Peyer's patch (tissue), 4 donors: ENCODE results near the gene CENPX. TPM values are rescaled to one million over a fixed set of nuclear protein-coding genes. Genes with fewer than 3 reads are reported as not detected.
A peak's percentile ranks its signal among the peaks of the same experiment; 100 is the strongest.
"Not testable (repeated sequence)": the region's sequence is repeated elsewhere in the genome, so short reads cannot be mapped to it uniquely, and the experiment has no call there.

Experiments used
- DNase-seq, 3 donors: peaks; one replicate each; pipeline ENCODE4 v3.0.0-alpha.2; 2017 to 2019
- H3K27ac ChIP-seq, 4 donors: fragments of 200-600 bp; sonication (generic); one replicate each; pipeline ENCODE4 v1.5.1; 2016 to 2019
- H3K27me3 ChIP-seq, 2 donors: fragments of 200-600 bp; sonication (generic); one replicate each; pipeline ENCODE4 v1.5.1; 2019
- H3K36me3 ChIP-seq, 3 donors: fragments of 200-600 bp; sonication (generic); one replicate each; pipeline ENCODE4 v1.5.1; 2016 to 2019
- H3K4me1 ChIP-seq, 4 donors: fragments of 200-600 bp; sonication (generic); one replicate each; pipeline ENCODE4 v1.5.1; 2016 to 2019
- H3K4me3 ChIP-seq, 4 donors: fragments of 200-600 bp; sonication (generic); 1 replicate in 3 of 4; 2 replicates in 1 of 4; pipeline ENCODE4 v1.5.1; 2016 to 2019; ENCODE audit warnings: mild to moderate bottlenecking in 1 of 4
- H3K9me3 ChIP-seq, 4 donors: fragments of 200-600 bp; sonication (generic); one replicate each; pipeline ENCODE4 v1.5.1; 2016 to 2019; ENCODE audit warnings: mild to moderate bottlenecking in 1 of 4
- CTCF ChIP-seq, 6 experiments: fragments of 450-650 bp in 4 of 6; fragments of 200-600 bp in 2 of 6; sonication (generic) in 1 of 6; IDR thresholded peaks; one replicate each; pipeline ENCODE4 v1.5.1; 2017 to 2019; ENCODE audit warnings: antibody characterized with exemption in 6 of 6, mild to moderate bottlenecking in 3 of 6, moderate library complexity in 1 of 6
- POLR2A ChIP-seq, 2 donors: fragments of 450-650 bp; IDR thresholded peaks; one replicate each; pipeline ENCODE4 v1.5.1; 2017; ENCODE audit warnings: antibody characterized with exemption in 2 of 2, mild to moderate bottlenecking in 2 of 2, moderate library complexity in 2 of 2
- total RNA-seq, 4 donors: library from RNA; depleted of rRNA; stranded (reverse); fragments of >200 nt; gene quantifications; one replicate each; pipeline ENCODE4 v1.1.0, GENCODE V29; 2016

CENPX gene
- total RNA-seq, 4 donors from 2014 or later = 49.1 to 123 (median 91.8) TPM

GRCh38 chr17:82041144-82041814 is 18.6 kb upstream of the CENPX start:
- TF ChIP-seq CTCF (IDR thresholded peaks at IDR 0.05) = no peak
- TF ChIP-seq POLR2A (IDR thresholded peaks at IDR 0.05) = no peak

GRCh38 chr17:82039695-82040299 is 17.1 kb upstream of the CENPX start:
- no peak overlapping the region for H3K27ac ChIP-seq
- DNase-seq = no peak

More at GRCh38 chr17:82041144-82041814, 18.6 kb upstream of the CENPX start:
- H3K36me3 ChIP-seq = no peaks in the 10 kb centered on the region
- H3K4me1 ChIP-seq = peaks cover 0 to 10% (median 9%) of the 10 kb centered on the region in 4 donors
- H3K27ac ChIP-seq = no peak overlapping the region
- no peak overlapping the region for H3K4me3 ChIP-seq
- H3K27me3 ChIP-seq = no peaks in the 10 kb centered on the region
- DNase-seq = no peak
- H3K9me3 ChIP-seq = no peaks in the 10 kb centered on the region

GRCh38 chr17:82038796-82039409 is 16.2 kb upstream of the CENPX start:
- H3K9me3 ChIP-seq, H3K4me3 ChIP-seq, H3K27ac ChIP-seq, H3K27me3 ChIP-seq, H3K36me3 ChIP-seq, DNase-seq: not testable (repeated sequence)
- peaks cover 0 to 17% (median 12%) of the 10 kb centered on the region in 4 donors for H3K4me1 ChIP-seq

More at GRCh38 chr17:82039695-82040299, 17.1 kb upstream of the CENPX start:
- TF ChIP-seq POLR2A (IDR thresholded peaks at IDR 0.05) (no peak), CTCF (IDR thresholded peaks at IDR 0.05) (no peak)
- no peaks in the 10 kb centered on the region for H3K27me3 ChIP-seq
- no peaks in the 10 kb centered on the region for H3K9me3 ChIP-seq
- H3K4me1 ChIP-seq = peaks cover 0 to 17% (median 12%) of the 10 kb centered on the region in 4 donors
- H3K4me3 ChIP-seq = no peak overlapping the region
- no peaks in the 10 kb centered on the region for H3K36me3 ChIP-seq

- no peaks in the 10 kb centered on the region for H3K9me3 ChIP-seq
- DNase-seq = no peak
- H3K4me3 ChIP-seq = peak overlapping the region; percentile 60 to 85 (median 74)
- TF ChIP-seq CTCF (IDR thresholded peaks at IDR 0.05) = no peak
- TF ChIP-seq POLR2A (IDR thresholded peaks at IDR 0.05) = no peak
- peak overlapping the region; percentile 93 to 100 (median 96) for H3K27ac ChIP-seq
- H3K4me1 ChIP-seq = peaks cover 0 to 17% (median 12%) of the 10 kb centered on the region in 4 donors
- no peaks in the 10 kb centered on the region for H3K36me3 ChIP-seq
- no peaks in the 10 kb centered on the region for H3K27me3 ChIP-seq
These were observed 15.2 kb upstream of the CENPX start for GRCh38 chr17:82037889-82038195.

GRCh38 chr17:82037092-82037888 is 14.6 kb upstream of the CENPX start, which contains the start of gene DCXR:
Gene DCXR, minus strand, starts transcription at chr17:82037697. Its CDS starts 15 bp downstream, at chr17:82037682.
- peak within 1 kb of the TSS; percentile 60 to 85 (median 74) for H3K4me3 ChIP-seq
- DNase-seq = peak; percentile 99
- H3K4me1 ChIP-seq = peaks cover 0 to 18% (median 13%) of the 10 kb centered on the region in 4 donors
- peak within 1 kb of the TSS; percentile 93 to 100 (median 96) for H3K27ac ChIP-seq
- no peaks in the 10 kb centered on the region for H3K9me3 ChIP-seq
- no peaks in the 10 kb centered on the region for H3K27me3 ChIP-seq
- peak; percentile 72 to 94 (median 92) for TF ChIP-seq CTCF (IDR thresholded peaks at IDR 0.05)
- peak; percentile 92 to 99 for TF ChIP-seq POLR2A (IDR thresholded peaks at IDR 0.05)
- no peaks in the 10 kb centered on the region for H3K36me3 ChIP-seq
